NCI-H1694 (cell line): ENCODE data around the gene ATXN1.
"Not testable (repeated sequence)": the region's sequence is repeated elsewhere in the genome, so short reads cannot be mapped to it uniquely, and the experiment has no call there.

Source experiments
- DNase-seq: peaks from one replicate; lab custom pipeline; 2025; lab: John Stamatoyannopoulos, UW

Gene ATXN1

DNA sequence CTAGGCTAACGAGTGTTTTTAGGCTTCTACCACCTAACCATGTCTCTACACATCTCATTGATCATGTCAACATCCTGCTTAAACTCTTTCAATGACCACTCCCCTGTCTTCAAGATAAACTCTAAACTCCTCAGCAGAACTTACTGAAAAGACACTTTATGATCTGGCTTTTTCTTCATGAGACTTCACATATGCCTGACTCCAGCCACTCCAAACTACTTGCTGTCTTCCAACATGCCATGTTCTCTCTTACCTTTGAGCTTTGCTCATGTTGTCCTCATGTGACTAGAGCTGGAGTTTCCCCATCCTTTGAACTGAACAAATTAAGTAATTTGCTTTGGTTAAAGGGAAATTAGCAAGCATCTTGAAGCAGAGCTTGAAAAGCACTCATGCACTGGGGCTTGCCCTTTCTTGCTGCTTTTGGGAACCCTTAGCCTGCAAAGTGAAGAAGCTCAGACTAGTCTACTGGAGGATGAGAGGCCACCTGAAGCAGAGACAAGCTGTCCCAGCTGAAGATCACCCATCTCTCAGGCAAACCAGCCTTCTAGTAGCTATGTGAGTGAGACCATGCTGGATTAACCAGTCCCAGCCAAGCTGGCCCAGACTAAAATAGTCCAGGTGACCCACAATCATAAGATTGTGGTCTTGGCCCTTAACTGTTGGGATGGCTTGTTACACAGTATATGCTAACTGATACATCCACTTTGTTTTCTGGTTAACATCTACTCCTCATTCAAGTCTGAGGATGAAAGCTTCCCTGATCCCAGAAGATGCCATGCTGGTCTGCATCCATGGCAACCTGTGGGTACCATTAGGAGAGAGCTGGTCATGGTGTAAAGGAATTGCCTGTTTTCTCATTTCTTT, 287.1 kb downstream of the ATXN1 start:
- no peak for DNase-seq

DNA sequence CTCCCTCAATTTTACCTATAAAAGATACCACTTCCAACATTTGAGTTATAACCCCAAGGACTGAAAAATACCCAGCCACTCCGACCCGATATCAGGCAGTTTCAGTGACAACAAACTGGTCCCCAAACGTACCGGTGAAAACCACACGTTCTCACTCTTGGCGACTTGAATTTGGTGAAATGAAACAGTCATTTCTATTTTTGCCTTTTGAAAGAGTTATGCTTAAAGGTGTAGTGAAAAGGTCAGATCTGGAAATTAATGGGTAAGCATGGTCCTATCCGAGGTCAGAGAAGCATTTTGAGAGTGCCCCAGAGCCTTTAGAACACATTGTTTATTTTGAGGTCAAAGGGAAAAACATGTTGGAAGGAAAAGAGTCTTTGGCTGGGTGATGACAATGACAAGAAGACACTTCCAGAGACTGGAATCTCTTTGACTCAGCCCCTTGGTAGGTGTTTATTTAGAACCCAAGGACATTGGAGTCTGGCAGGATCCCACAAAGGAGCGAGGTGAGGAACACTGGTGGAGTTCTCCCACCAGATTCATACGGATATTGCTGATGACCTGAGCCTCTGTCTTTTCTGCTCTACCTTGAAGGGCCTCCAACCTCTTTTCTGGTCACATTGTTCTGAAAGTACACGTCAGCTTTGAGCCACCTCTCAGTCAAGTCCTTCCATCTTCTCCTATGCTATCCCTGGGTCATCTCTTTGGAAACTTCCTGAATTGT, 287.9 kb downstream of the ATXN1 start:
- no peak for DNase-seq

DNA sequence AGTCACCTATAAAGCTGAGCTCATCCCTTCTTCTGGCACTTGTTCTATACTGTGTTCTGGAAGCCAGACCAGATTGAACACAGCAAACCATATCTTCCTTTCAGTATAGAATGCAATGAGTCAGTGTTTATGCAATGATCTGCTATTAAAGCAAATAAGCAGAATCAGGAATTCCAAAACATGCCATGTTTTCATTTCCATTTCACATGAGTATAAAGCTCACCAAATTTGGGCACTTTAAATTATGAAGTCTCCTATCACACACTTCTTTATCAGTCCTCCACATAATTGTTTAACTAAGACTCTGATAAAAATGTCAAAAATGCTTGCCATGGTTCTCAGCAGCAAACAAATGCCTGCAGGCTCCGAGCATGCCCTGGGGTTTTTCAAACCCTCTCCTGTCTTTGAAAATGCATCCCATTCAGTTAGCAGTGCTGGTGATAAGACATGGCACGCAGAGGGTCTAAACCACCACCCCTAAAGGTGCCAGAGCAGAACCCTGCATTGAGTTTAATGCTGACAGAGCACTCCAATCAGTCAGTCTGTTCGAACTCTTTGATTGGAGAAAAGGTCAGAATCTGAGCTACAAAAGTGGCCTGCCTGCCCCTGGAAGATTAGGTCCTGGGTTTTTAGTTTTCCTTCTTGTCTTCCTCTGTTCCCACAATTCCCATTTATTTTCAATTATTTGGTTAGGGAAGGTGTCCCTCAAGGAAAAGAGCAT, 288.8 kb downstream of the ATXN1 start:
- DNase-seq = no peak

DNA sequence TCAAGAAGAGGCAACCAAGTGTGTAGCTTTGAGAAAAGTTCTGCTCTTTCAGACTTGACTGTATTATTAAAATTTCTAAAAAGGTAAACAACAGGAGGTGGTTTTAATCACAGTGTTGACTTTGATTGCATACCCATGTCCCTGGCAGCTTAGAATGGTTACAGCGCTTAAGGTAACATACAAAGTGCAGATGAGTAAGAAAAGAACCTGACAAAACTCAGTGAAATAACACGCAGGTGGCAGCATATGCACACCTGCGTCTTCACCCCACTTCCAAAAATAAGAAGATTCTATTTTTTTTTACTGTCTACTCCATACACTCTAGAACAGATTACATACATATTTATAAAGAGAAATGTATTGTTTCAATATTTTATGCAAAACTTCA, 289.4 kb downstream of the ATXN1 start:
- no peak for DNase-seq

DNA sequence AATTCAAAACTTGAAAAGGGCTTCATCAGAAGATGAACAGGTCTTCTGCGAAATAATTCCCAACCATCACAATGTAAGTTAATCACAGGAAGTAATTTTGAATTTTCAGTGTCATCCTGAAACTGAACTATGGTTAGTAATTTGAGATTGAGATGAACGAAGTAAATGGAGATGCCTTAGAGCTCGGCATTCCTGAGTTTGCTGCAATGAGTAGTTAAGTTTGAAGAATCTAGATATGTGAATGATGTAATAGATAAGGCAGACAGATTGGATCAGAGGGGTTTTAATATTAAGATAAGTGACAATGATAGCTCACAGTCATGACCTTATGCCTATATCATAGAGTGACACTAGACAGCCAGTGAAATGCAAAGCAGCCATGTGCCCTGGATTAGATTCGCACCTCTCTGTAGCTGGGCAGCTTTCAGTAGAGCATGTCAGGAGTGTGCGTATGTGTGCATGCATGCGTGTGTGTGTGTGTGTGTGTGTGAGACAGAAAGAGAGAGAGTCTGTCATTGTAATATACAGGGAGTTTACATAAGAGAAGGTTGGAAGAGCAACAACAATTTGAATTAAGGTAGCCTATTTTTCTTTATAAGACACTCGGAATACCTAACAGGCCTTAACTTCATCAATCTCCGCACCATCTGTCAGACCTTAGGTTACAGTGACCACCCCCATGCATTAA, 289.9 kb downstream of the ATXN1 start:
- DNase-seq = no peak

DNA sequence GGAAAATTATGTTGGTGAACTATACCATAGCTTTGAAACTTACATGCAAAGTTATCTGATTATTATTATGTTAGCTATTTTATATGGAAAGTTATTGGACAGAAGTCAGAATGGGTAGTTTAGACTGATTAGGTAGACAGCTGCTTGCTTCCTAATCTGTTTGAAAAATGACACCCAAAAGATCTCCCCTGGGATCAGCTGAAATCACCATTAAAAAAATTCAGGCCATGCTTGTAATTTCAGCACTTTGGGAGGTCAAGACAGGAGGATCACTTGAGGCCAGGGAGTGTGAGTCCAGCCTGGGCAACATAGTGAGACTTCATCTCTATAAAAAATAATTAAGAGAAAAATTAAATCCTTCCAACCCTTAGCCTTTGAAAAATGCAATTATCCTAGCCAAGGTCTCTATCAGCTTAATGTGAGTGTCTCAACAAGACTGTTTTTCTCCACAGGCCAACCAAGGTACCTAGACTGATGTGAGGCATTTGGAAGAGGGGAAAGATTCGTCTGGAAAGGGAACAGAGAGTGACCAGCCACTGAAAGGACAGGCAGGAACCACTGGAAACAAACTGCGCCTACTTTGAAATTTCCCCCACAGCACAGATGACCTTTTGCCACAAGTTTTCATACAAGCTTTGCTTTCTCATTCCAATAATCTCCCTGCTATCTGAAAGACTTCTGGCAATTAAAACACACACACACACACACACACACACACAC, 290.6 kb downstream of the ATXN1 start:
- no peak for DNase-seq

DNA sequence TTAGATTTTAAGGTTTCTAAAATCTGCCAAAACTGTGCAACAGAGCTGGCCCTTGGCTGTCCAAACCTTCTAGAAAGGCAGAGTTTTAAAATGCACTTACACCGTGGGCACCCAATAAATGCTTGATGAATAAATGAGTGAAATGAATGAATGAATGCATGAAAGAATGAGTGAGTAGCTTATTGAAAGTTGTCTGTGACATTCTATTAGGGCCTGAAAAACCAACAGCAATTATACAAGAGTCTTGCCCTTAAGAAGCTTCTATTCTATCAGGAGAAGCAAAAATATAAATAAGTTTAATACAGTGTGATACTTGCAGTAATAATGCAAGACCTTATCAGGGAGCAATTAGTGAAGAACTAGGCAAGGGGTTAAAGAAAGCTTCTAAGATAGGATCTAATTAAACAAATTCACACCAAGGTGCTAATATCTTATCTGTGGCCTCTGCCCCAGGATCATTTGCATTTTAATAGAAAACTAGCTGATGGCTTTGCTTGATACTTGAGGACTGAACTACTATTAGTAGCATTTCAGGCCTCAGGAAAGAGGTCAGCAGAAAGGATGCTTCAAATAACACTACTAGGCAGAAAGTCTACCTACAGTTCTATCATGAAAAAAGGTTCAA, 292.2 kb downstream of the ATXN1 start:
- DNase-seq = no peak

DNA sequence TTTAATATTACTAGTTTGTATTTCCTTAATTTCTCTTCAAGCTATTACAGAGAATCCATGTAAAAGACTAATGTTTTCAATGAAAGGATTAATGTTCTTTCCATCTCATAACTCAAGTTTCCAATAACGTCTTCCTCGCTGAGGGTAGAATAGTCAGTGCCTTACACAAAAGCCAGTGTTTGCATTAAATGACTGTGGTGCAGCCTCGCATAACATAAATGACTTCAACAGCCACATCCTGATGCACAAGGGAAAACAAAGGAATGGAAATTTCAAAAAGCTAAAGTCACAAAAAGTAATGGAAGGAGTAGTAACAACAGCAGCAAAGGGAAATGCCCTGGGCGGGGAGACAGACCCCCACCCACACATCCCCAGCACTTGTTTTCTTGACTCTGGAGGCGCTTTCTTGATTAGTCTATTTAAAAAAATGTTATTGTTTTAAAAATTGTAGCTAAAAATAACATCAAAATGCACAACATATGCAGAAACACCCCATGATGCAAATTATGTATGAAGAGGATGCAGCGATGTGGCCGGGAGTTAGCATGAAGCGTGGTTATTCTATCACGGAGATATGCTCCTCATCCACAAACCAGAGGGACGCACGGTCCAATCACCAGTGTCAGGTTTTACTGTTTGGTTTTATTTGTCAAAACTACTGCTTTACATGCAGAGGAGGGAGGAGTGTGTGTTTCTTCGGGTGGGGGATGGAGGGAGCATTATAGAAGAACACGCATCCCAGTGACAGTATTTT, 294.3 kb downstream of the ATXN1 start:
- DNase-seq = no peak

DNA sequence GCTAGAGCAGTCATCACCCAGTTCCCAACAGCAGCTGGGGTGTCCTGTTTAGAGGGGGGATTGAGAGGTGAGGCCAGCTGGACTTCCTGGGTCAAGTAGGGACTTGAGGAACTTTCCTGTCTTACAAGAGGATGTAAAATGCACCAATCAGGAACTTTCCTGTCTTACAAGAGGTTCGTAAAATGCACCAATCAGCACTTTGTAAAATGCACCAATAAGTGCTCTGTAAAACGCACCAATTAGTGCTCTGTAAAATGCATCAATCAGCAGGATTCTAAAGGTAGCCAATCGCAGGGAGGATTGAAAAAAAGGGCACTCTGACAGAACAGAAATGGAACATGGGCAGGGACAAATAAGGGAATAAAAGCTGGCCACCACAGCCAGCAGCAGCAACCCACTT, 297.2 kb downstream of the ATXN1 start:
- no peak for DNase-seq

DNA sequence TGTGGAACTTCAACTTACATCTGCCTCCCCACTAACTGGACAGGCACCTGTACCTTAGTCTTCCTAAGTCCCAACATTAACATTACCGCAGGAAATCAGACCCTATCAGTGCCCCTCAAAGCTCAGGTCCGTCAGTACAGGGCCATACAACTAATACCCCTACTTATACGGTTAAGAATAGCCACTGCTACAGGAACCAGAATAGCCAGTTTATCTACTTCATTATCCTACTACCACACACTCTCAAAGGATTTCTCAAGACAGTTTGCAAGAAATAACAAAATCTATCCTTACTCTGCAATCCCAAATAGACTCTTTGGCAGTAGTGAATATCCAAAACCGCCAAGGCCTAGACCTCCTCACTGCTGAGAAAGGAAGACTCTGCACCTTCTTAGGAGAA, 298.0 kb downstream of the ATXN1 start:
- not testable (repeated sequence) for DNase-seq

DNA sequence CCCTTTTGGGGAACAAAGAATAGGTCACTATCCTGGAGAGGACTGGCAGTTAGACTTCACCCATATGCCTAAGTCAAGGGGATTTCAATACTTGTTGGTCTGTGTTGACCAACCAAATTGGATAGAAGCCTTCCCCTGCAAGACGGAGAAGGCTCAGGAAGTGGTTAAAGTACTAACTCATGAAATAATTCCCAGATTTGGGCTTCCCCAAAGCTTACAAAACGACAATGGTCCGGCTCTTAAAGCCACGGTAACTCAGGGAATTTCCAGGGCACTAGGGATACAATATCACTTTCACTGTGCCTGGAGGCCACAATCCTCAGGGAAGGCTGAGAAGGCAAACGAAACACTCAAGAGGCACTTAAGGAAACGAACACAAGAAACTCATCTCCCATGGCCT, 299.8 kb downstream of the ATXN1 start:
- DNase-seq = no peak

DNA sequence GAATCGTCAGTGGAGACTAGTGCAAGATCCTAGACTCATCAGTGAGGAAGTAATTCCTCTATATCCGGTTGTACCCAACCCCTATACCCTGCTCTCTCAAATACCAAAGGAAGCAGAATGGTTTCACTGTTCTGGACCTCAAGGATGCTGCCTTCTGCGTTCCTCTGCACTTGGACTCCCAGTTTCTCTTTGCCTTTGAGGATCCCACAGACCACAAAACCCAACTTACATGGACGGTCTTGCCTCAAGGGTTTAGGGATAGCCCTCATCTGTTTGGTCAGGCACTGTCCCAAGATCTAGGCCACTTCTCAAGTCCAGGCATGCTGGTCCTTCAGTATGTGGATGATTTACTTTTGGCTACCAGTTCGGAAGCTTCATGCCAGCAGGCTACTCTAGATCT, 301.8 kb downstream of the ATXN1 start:
- not testable (repeated sequence) for DNase-seq

DNA sequence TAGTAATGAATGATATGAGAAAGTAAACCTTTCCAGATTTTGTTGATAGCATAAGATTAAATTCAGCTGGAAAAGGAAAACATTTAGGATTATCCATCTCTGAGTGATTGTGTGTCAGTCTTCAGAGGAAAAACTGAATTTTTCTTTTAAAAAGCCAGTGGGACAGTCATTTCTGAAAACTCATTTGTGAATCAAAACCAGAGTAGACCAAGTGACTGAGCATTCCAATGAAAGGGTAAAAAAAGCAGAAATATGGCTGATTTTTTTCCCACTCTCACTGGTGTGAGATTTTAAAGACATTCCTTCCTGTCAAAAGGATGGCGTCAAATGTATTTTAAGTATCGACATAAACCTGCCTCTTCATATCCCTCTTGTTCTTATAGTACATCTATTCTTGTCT, 308.9 kb downstream of the ATXN1 start:
- DNase-seq = no peak

DNA sequence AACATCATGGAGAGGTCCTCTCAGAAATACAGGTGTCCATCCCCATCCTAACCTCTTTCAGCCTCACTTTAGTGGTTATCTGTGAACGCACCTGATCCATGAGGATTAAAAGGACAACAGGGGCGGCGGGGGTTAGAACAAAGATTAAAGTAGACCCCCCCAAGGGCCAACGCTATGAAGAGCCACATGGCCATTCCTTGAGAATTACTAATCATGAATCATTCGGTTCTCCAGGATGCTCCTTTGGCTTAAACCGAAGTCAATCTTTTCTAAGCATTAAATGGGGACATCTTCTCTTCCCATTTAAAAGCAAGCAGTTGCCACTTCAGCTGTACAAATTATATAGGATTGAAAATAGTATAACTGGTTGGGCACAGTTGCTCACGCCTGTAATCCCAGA, 310.4 kb downstream of the ATXN1 start:
- DNase-seq = no peak

DNA sequence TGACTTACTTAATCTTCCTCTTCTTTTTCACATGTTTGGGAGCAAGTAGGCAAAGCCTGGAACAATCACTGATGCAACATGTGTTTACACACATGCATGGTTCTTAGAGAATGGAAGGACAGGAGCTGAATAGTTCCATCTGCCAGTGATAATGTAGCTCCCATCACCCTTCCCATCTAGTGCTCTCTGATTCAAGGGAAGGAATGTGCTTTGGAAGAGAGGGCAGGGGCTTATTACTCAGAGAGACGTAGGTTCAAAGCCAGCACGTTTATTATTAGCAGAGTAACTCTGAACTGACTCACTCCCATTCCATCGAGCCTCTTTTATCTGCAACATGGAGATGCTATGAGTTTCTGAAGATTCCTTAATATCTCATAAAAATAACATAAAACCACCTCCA, 311.0 kb downstream of the ATXN1 start:
- no peak for DNase-seq

DNA sequence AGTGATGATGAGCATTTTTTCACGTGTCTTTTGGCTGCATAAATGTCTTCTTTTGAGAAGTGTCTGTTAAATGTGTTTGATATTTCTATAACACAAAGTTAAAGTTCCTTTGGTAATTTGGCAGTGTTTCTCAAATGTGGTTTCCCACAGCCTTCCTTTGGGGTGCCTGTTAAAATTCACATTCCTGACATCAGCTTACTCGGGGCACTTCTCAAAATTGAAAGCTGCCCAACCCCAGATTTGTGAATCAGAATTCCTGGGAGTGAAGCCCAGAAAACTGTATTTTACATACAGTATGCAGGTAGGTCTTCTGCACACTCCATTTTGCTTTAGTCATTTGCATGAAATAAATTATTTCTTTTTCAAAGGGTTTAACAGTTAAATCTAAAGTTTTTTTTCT, 315.0 kb downstream of the ATXN1 start:
- no peak for DNase-seq

DNA sequence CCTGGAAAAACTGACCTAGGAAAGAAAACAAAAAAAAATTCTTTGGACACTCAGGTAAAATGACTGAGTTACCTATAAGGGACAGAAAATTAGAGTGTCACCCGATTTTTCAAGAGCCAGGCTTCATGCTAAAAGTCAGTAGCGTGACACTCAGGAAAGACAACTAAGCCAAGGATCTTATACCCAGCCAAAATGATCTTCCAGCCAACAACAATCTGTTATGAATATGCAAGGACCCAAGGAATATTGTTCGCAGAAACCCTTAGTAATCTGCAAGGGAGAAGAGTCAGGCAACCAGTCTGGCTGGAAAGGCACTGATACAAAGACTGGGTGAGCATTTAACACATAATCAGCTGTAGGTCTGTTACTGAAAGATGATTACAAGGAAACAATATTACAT, 319.2 kb downstream of the ATXN1 start:
- no peak for DNase-seq

DNA sequence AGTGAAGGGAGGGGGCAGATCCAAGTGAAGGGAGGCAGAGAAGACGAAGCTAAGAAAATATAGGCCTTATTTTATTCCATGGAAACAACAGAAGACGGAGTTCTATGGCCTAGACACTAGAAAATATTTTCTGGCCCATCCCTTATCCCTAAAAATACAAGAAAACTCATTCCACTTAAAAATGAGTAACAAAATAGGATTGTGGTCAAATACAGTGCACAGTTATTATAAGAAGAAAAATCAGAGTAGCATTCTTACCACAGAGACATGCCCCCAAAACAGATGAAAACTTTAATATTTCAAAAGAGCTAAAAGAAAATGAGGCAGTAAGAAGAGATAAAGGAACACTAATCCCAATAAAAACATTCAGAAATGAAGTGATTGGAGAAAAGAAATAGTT, 320.0 kb downstream of the ATXN1 start:
- DNase-seq = no peak

DNA sequence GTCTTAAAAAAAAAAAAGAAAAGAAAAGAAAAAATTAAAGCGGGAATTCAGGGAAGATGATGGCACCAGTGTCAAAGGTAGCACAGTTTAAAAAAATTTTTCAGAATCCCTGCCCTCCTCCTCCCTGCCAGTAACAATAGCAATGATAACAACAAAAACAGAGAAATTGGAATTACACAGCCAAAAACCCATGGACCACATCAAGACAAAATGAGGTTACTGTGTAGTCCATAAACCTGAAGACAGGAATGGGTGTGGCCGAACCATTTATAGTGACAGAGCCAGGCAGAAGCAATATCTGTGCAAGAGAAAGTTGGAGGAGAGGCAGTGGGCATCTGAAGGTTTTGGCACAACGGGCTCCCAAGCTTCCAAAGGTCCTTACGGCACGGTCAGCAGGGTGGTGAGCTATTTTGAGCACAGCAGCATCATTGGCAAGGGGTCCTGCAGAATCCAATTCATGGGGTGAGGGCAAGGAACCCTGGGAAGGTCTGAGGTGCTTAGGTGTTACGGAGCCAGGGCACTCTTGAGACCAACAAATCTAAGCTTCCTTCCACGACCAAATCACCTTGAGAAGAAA, 320.5 kb downstream of the ATXN1 start:
- no peak for DNase-seq
